ENCODE measurements around the gene CALML3. TPM values are rescaled to one million over a fixed set of nuclear protein-coding genes. Genes with fewer than 3 reads are reported as not detected.
"Not testable (repeated sequence)": the region's sequence is repeated elsewhere in the genome, so short reads cannot be mapped to it uniquely, and the experiment has no call there.

CALML3 gene
- not detected for total RNA-seq
- not detected for polyA plus RNA-seq

- no peaks in the 10 kb centered on the region for H3K36me3 ChIP-seq (ENCODE audit: insufficient read depth)
- H3K4me1 ChIP-seq (ENCODE audit: insufficient read depth) = no peaks in the 10 kb centered on the region
- H3K27ac ChIP-seq (ENCODE audit: low read depth) = no peak within 1 kb of the TSS
- no peak within 1 kb of the TSS for H3K4me3 ChIP-seq (ENCODE audit: low read depth, low read length)
- no peak for DNase-seq (ENCODE audit: extremely low spot score)
- WGBS = 93% methylated on average over 64 of the region's 64 CpGs
These were observed at the start of gene CALML3 for GRCh38 chr10:5524641-5525560. TSS of gene CALML3 (plus strand) at chr10:5524961. CDS start at chr10:5525086, 125 bp downstream.

- not testable (repeated sequence) for H3K4me3 ChIP-seq (ENCODE audit: low read depth, low read length); H3K27ac ChIP-seq (ENCODE audit: low read depth); H3K4me1 ChIP-seq (ENCODE audit: insufficient read depth); DNase-seq (ENCODE audit: extremely low spot score); H3K36me3 ChIP-seq (ENCODE audit: insufficient read depth)
- 96% methylated on average over 7 of the region's 8 CpGs for WGBS
These were observed 49.7 kb upstream of the CALML3 start for GRCh38 chr10:5475088-5475487.

- 91% methylated on average over 11 of the region's 12 CpGs for WGBS
- H3K36me3 ChIP-seq (ENCODE audit: insufficient read depth); H3K4me1 ChIP-seq (ENCODE audit: insufficient read depth); H3K27ac ChIP-seq (ENCODE audit: low read depth); H3K4me3 ChIP-seq (ENCODE audit: low read depth, low read length); DNase-seq (ENCODE audit: extremely low spot score): not testable (repeated sequence)
These were observed 48.6 kb upstream of the CALML3 start for GRCh38 chr10:5475974-5476807.

GRCh38 chr10:5476918-5477525 lies 47.7 kb upstream of the CALML3 start:
- 50% methylated on average over 13 of the region's 13 CpGs for WGBS
- Histone ChIP-seq H3K4me1 (ENCODE audit: insufficient read depth) (no peaks in the 10 kb centered on the region), H3K36me3 (ENCODE audit: insufficient read depth) (no peaks in the 10 kb centered on the region), H3K27ac (ENCODE audit: low read depth) (no peak overlapping the region), H3K4me3 (ENCODE audit: low read depth, low read length) (no peak overlapping the region)
- DNase-seq (ENCODE audit: extremely low spot score) = no peak

- peak overlapping the region; percentile 4 for H3K27ac ChIP-seq (ENCODE audit: low read depth)
- no peak overlapping the region for H3K4me3 ChIP-seq (ENCODE audit: low read depth, low read length)
- H3K4me1 ChIP-seq (ENCODE audit: insufficient read depth) = no peaks in the 10 kb centered on the region
- no peaks in the 10 kb centered on the region for H3K36me3 ChIP-seq (ENCODE audit: insufficient read depth)
- WGBS = 86% methylated on average over 11 of the region's 11 CpGs
- no peak for DNase-seq (ENCODE audit: extremely low spot score)
These were observed 46.6 kb upstream of the CALML3 start for GRCh38 chr10:5477948-5478693.

DNA sequence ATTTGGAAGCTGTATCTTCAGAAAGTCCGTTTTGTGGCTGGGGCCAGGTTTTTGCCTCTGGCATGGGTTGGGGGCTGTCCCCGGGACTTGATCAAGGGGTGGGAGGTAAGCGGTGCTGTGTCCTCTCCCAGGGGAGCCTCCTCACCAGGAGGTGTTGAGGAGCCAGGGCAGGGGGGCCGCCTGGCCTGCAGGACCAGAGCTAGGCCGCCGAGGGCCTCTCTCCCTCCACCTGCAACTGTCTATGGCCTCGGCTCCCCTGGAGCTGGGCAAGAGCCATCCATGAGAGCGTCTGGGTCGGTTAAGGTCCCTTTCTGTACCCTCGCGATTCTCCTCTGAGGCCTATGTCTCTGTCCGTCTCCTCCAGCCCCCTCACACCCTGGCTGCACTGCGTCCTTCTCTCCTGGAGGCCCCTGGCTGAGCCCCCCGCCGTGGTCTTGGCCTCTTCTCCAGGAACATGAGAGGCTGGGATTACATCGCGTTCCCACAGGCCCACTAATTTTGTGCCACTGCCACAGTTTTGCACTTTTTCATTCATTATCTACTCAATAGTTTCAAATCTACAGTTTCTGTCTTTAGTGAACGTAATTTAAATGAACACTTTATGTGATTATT lies 46.0 kb upstream of the CALML3 start:
- no peak overlapping the region for H3K27ac ChIP-seq (ENCODE audit: low read depth)
- WGBS = 91% methylated on average over 18 of the region's 18 CpGs
- no peak overlapping the region for H3K4me3 ChIP-seq (ENCODE audit: low read depth, low read length)
- no peaks in the 10 kb centered on the region for H3K36me3 ChIP-seq (ENCODE audit: insufficient read depth)
- no peak for DNase-seq (ENCODE audit: extremely low spot score)
- no peaks in the 10 kb centered on the region for H3K4me1 ChIP-seq (ENCODE audit: insufficient read depth)

DNA sequence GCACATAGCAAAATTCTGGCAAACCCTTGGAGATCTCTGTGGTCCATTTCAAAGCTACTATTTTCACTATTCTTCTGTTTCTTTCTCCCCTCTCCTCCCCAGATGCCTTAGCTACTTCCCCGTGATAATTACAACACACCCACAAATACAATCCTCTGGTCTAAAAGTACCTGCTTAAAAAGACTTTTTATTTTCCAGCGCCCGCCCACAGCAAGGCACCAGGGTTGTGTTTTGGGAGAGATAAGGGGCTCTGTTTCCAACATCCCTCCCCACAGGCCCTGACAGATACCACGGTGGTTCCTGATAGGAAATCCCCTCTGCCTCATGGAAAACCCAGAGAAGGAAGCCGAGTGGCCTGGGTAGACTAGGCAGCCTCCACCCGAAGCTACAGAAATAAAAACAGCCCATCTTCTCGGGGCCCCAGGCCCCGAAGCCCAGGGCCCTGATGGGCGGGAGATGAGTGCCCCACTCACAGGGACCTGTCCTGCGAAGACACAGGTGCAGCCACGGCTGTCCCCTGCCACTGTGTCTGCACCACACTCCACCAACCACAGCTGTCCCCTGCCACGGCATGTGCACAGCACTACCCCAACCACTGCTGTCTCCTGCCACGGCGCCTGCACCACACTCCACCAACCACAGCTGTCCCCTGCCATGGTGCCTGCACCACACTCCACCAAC lies 45.1 kb upstream of the CALML3 start:
- Histone ChIP-seq H3K4me1 (ENCODE audit: insufficient read depth) (no peaks in the 10 kb centered on the region), H3K4me3 (ENCODE audit: low read depth, low read length) (no peak overlapping the region), H3K36me3 (ENCODE audit: insufficient read depth) (no peaks in the 10 kb centered on the region), H3K27ac (ENCODE audit: low read depth) (no peak overlapping the region)
- DNase-seq (ENCODE audit: extremely low spot score) = no peak
- 82% methylated on average over 14 of the region's 14 CpGs for WGBS

GRCh38 chr10:5480162-5480941 lies 44.4 kb upstream of the CALML3 start:
- WGBS = 92% methylated on average over 21 of the region's 21 CpGs

DNA sequence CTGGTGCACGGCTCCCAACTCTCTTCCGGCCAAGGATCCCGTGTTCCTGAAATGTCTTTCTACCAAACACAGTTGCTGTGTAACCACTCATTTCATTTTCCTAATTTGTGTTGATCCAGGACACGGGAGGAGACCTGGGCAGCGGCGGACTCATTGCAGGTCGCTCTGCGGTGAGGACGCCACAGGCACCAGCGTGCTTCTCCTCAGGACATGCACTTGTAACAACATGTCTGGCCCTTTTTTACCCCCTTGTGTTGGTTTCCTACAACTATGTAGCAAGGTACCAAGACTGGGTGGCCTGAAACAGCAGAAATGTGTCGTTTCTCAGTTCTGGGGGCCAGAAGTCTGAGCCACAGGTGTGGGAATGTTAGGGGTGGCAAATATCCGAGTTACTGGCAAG lies 43.6 kb upstream of the CALML3 start:
- H3K27ac ChIP-seq (ENCODE audit: low read depth) = no peak overlapping the region
- DNase-seq (ENCODE audit: extremely low spot score) = no peak
- no peaks in the 10 kb centered on the region for H3K36me3 ChIP-seq (ENCODE audit: insufficient read depth)
- WGBS = 87% methylated on average over 12 of the region's 12 CpGs
- no peak overlapping the region for H3K4me3 ChIP-seq (ENCODE audit: low read depth, low read length)
- H3K4me1 ChIP-seq (ENCODE audit: insufficient read depth) = no peaks in the 10 kb centered on the region

More at GRCh38 chr10:5480162-5480941, 44.4 kb upstream of the CALML3 start:
- Histone ChIP-seq H3K4me1 (ENCODE audit: insufficient read depth) (no peaks in the 10 kb centered on the region), H3K36me3 (ENCODE audit: insufficient read depth) (no peaks in the 10 kb centered on the region), H3K27ac (ENCODE audit: low read depth) (no peak overlapping the region), H3K4me3 (ENCODE audit: low read depth, low read length) (no peak overlapping the region)
- no peak for DNase-seq (ENCODE audit: extremely low spot score)

- 94% methylated on average over 9 of the region's 9 CpGs for WGBS
- H3K36me3 ChIP-seq (ENCODE audit: insufficient read depth) = no peaks in the 10 kb centered on the region
- H3K27ac ChIP-seq (ENCODE audit: low read depth) = no peak overlapping the region
- DNase-seq (ENCODE audit: extremely low spot score) = no peak
- H3K4me1 ChIP-seq (ENCODE audit: insufficient read depth) = no peaks in the 10 kb centered on the region
- H3K4me3 ChIP-seq (ENCODE audit: low read depth, low read length) = no peak overlapping the region
These were observed 42.7 kb upstream of the CALML3 start for GRCh38 chr10:5482016-5482415.

GRCh38 chr10:5484205-5484604 lies 40.6 kb upstream of the CALML3 start:
- no peak overlapping the region for H3K4me3 ChIP-seq (ENCODE audit: low read depth, low read length)
- 78% methylated on average over 3 of the region's 3 CpGs for WGBS
- DNase-seq (ENCODE audit: extremely low spot score) = no peak
- no peak overlapping the region for H3K27ac ChIP-seq (ENCODE audit: low read depth)
- H3K36me3 ChIP-seq (ENCODE audit: insufficient read depth) = no peaks in the 10 kb centered on the region
- H3K4me1 ChIP-seq (ENCODE audit: insufficient read depth) = no peaks in the 10 kb centered on the region

GRCh38 chr10:5485290-5485689 lies 39.5 kb upstream of the CALML3 start:
- WGBS = 86% methylated on average over 14 of the region's 14 CpGs
- DNase-seq (ENCODE audit: extremely low spot score) = no peak
- H3K27ac ChIP-seq (ENCODE audit: low read depth) = no peak overlapping the region
- no peaks in the 10 kb centered on the region for H3K4me1 ChIP-seq (ENCODE audit: insufficient read depth)
- no peak overlapping the region for H3K4me3 ChIP-seq (ENCODE audit: low read depth, low read length)
- no peaks in the 10 kb centered on the region for H3K36me3 ChIP-seq (ENCODE audit: insufficient read depth)

All from urinary bladder (tissue), 4 donors.